GM11168 (cell line): ENCODE results near the gene STH.
"Not testable (repeated sequence)": the region's sequence is repeated elsewhere in the genome, so short reads cannot be mapped to it uniquely, and the experiment has no call there.

ENCODE experiments used
- in situ Hi-C: fragments of 300-500 bp; cut with MboI; formaldehyde crosslinking; loops from one replicate; pipeline ENCODE4 v1.12.0; 2022; ENCODE audit warnings: low sequenced_read_pairs; ENCODE audit not compliant: unreplicated experiment

The STH gene

DNA sequence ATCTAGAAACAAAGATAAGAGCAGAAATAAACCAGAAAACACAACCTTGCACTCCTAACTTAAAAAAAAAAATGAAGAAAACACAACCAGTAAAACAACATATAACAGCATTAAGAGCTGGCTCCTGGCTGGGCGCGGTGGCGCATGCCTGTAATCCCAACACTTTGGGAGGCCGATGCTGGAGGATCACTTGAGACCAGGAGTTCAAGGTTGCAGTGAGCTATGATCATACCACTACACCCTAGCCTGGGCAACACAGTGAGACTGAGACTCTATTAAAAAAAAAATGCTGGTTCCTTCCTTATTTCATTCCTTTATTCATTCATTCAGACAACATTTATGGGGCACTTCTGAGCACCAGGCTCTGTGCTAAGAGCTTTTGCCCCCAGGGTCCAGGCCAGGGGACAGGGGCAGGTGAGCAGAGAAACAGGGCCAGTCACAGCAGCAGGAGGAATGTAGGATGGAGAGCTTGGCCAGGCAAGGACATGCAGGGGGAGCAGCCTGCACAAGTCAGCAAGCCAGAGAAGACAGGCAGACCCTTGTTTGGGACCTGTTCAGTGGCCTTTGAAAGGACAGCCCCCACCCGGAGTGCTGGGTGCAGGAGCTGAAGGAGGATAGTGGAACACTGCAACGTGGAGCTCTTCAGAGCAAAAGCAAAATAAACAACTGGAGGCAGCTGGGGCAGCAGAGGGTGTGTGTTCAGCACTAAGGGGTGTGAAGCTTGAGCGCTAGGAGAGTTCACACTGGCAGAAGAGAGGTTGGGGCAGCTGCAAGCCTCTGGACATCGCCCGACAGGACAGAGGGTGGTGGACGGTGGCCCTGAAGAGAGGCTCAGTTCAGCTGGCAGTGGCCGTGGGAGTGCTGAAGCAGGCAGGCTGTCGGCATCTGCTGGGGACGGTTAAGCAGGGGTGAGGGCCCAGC, 2.6 kb downstream of the STH start:
- in situ Hi-C loops, result loop anchor here (10.0 kb wide), 1 partner anchor 213 kb away; no protein-coding TSS in a partner anchor

DNA sequence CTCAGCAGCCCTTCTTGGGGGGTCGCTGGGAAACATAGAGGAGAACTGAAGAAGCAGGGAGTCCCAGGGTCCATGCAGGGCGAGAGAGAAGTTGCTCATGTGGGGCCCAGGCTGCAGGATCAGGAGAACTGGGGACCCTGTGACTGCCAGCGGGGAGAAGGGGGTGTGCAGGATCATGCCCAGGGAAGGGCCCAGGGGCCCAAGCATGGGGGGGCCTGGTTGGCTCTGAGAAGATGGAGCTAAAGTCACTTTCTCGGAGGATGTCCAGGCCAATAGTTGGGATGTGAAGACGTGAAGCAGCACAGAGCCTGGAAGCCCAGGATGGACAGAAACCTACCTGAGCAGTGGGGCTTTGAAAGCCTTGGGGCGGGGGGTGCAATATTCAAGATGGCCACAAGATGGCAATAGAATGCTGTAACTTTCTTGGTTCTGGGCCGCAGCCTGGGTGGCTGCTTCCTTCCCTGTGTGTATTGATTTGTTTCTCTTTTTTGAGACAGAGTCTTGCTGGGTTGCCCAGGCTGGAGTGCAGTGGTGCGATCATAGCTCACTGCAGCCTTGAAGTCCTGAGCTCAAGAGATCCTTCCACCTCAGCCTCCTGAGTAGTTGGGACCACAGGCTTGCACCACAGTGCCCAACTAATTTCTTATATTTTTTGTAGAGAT, 3.4 kb downstream of the STH start:
- in situ Hi-C loops, result loop anchor here (10.0 kb wide), 1 partner anchor 212 kb away; no protein-coding TSS in a partner anchor

DNA sequence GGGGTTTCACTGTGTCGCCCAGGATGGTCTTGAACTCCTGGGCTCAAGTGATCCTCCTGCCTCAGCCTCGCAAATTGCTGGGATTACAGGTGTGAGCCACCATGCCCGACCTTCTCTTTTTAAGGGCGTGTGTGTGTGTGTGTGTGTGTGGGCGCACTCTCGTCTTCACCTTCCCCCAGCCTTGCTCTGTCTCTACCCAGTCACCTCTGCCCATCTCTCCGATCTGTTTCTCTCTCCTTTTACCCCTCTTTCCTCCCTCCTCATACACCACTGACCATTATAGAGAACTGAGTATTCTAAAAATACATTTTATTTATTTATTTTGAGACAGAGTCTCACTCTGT, 3.9 kb downstream of the STH start:
- in situ Hi-C loops, result loop anchor here (10.0 kb wide), 1 partner anchor 212 kb away; no protein-coding TSS in a partner anchor

DNA sequence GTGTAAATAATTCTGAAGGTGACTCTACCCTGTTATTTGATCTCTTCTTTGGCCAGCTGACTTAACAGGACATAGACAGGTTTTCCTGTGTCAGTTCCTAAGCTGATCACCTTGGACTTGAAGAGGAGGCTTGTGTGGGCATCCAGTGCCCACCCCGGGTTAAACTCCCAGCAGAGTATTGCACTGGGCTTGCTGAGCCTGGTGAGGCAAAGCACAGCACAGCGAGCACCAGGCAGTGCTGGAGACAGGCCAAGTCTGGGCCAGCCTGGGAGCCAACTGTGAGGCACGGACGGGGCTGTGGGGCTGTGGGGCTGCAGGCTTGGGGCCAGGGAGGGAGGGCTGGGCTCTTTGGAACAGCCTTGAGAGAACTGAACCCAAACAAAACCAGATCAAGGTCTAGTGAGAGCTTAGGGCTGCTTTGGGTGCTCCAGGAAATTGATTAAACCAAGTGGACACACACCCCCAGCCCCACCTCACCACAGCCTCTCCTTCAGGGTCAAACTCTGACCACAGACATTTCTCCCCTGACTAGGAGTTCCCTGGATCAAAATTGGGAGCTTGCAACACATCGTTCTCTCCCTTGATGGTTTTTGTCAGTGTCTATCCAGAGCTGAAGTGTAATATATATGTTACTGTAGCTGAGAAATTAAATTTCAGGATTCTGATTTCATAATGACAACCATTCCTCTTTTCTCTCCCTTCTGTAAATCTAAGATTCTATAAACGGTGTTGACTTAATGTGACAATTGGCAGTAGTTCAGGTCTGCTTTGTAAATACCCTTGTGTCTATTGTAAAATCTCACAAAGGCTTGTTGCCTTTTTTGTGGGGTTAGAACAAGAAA, 5.1 kb downstream of the STH start:
- in situ Hi-C loops, result loop anchor here (10.0 kb wide), 1 partner anchor 211 kb away; no protein-coding TSS in a partner anchor

DNA sequence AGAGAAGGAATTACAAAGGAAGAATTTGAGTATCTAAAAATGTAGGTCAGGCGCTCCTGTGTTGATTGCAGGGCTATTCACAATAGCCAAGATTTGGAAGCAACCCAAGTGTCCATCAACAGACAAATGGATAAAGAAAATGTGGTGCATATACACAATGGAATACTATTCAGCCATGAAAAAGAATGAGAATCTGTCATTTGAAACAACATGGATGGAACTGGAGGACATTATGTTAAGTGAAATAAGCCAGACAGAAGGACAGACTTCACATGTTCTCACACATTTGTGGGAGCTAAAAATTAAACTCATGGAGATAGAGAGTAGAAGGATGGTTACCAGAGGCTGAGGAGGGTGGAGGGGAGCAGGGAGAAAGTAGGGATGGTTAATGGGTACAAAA, 7.0 kb downstream of the STH start:
- in situ Hi-C loops, result loop anchor here (10.0 kb wide), 1 partner anchor 209 kb away; no protein-coding TSS in a partner anchor

DNA sequence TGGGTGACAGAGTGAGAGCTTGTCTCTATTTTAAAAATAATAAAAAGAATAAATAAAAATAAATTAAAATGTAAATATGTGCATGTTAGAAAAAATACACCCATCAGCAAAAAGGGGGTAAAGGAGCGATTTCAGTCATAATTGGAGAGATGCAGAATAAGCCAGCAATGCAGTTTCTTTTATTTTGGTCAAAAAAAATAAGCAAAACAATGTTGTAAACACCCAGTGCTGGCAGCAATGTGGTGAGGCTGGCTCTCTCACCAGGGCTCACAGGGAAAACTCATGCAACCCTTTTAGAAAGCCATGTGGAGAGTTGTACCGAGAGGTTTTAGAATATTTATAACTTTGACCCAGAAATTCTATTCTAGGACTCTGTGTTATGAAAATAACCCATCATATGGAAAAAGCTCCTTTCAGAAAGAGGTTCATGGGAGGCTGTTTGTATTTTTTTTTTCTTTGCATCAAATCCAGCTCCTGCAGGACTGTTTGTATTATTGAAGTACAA, 8.5 kb downstream of the STH start:
- in situ Hi-C loops, result loop anchor here (10.0 kb wide), 1 partner anchor 207 kb away; no protein-coding TSS in a partner anchor

DNA sequence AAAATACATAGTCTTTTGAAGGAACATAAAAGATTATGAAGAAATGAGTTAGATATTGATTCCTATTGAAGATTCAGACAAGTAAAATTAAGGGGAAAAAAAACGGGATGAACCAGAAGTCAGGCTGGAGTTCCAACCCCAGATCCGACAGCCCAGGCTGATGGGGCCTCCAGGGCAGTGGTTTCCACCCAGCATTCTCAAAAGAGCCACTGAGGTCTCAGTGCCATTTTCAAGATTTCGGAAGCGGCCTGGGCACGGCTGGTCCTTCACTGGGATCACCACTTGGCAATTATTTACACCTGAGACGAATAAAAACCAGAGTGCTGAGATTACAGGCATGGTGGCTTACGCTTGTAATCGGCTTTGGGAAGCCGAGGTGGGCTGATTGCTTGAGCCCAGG, 9.5 kb downstream of the STH start:
- in situ Hi-C loops, result loop anchor here (10.0 kb wide), 1 partner anchor 206 kb away; no protein-coding TSS in a partner anchor

DNA sequence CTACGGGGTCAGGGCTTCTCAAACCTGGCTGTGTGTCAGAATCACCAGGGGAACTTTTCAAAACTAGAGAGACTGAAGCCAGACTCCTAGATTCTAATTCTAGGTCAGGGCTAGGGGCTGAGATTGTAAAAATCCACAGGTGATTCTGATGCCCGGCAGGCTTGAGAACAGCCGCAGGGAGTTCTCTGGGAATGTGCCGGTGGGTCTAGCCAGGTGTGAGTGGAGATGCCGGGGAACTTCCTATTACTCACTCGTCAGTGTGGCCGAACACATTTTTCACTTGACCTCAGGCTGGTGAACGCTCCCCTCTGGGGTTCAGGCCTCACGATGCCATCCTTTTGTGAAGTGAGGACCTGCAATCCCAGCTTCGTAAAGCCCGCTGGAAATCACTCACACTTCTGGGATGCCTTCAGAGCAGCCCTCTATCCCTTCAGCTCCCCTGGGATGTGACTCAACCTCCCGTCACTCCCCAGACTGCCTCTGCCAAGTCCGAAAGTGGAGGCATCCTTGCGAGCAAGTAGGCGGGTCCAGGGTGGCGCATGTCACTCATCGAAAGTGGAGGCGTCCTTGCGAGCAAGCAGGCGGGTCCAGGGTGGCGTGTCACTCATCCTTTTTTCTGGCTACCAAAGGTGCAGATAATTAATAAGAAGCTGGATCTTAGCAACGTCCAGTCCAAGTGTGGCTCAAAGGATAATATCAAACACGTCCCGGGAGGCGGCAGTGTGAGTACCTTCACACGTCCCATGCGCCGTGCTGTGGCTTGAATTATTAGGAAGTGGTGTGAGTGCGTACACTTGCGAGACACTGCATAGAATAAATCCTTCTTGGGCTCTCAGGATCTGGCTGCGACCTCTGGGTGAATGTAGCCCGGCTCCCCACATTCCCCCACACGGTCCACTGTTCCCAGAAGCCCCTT, 10.9 kb downstream of the STH start:
- in situ Hi-C loops, result loop anchor here (10.0 kb wide), 1 partner anchor 205 kb away; no protein-coding TSS in a partner anchor

DNA sequence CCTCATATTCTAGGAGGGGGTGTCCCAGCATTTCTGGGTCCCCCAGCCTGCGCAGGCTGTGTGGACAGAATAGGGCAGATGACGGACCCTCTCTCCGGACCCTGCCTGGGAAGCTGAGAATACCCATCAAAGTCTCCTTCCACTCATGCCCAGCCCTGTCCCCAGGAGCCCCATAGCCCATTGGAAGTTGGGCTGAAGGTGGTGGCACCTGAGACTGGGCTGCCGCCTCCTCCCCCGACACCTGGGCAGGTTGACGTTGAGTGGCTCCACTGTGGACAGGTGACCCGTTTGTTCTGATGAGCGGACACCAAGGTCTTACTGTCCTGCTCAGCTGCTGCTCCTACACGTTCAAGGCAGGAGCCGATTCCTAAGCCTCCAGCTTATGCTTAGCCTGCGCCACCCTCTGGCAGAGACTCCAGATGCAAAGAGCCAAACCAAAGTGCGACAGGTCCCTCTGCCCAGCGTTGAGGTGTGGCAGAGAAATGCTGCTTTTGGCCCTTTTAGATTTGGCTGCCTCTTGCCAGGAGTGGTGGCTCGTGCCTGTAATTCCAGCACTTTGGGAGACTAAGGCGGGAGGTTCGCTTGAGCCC, 11.6 kb downstream of the STH start:
- in situ Hi-C loops, result no loop called here

DNA sequence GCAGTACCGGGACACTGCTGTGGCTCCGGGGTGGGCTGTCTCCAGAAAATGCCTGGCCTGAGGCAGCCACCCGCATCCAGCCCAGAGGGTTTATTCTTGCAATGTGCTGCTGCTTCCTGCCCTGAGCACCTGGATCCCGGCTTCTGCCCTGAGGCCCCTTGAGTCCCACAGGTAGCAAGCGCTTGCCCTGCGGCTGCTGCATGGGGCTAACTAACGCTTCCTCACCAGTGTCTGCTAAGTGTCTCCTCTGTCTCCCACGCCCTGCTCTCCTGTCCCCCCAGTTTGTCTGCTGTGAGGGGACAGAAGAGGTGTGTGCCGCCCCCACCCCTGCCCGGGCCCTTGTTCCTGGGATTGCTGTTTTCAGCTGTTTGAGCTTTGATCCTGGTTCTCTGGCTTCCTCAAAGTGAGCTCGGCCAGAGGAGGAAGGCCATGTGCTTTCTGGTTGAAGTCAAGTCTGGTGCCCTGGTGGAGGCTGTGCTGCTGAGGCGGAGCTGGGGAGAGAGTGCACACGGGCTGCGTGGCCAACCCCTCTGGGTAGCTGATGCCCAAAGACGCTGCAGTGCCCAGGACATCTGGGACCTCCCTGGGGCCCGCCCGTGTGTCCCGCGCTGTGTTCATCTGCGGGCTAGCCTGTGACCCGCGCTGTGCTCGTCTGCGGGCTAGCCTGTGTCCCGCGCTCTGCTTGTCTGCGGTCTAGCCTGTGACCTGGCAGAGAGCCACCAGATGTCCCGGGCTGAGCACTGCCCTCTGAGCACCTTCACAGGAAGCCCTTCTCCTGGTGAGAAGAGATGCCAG, 12.9 kb downstream of the STH start:
- in situ Hi-C loops, result no loop called here

DNA sequence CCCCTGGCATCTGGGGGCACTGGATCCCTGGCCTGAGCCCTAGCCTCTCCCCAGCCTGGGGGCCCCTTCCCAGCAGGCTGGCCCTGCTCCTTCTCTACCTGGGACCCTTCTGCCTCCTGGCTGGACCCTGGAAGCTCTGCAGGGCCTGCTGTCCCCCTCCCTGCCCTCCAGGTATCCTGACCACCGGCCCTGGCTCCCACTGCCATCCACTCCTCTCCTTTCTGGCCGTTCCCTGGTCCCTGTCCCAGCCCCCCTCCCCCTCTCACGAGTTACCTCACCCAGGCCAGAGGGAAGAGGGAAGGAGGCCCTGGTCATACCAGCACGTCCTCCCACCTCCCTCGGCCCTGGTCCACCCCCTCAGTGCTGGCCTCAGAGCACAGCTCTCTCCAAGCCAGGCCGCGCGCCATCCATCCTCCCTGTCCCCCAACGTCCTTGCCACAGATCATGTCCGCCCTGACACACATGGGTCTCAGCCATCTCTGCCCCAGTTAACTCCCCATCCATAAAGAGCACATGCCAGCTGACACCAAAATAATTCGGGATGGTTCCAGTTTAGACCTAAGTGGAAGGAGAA, 13.5 kb downstream of the STH start:
- in situ Hi-C loops, result no loop called here

DNA sequence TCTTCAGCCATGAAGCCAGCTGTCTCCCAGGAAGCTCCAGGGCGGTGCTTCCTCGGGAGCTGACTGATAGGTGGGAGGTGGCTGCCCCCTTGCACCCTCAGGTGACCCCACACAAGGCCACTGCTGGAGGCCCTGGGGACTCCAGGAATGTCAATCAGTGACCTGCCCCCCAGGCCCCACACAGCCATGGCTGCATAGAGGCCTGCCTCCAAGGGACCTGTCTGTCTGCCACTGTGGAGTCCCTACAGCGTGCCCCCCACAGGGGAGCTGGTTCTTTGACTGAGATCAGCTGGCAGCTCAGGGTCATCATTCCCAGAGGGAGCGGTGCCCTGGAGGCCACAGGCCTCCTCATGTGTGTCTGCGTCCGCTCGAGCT, 14.1 kb downstream of the STH start:
- in situ Hi-C loops, result no loop called here

DNA sequence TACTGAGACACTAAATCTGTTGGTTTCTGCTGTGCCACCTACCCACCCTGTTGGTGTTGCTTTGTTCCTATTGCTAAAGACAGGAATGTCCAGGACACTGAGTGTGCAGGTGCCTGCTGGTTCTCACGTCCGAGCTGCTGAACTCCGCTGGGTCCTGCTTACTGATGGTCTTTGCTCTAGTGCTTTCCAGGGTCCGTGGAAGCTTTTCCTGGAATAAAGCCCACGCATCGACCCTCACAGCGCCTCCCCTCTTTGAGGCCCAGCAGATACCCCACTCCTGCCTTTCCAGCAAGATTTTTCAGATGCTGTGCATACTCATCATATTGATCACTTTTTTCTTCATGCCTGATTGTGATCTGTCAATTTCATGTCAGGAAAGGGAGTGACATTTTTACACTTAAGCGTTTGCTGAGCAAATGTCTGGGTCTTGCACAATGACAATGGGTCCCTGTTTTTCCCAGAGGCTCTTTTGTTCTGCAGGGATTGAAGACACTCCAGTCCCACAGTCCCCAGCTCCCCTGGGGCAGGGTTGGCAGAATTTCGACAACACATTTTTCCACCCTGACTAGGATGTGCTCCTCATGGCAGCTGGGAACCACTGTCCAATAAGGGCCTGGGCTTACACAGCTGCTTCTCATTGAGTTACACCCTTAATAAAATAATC, 14.6 kb downstream of the STH start:
- in situ Hi-C loops, result no loop called here

DNA sequence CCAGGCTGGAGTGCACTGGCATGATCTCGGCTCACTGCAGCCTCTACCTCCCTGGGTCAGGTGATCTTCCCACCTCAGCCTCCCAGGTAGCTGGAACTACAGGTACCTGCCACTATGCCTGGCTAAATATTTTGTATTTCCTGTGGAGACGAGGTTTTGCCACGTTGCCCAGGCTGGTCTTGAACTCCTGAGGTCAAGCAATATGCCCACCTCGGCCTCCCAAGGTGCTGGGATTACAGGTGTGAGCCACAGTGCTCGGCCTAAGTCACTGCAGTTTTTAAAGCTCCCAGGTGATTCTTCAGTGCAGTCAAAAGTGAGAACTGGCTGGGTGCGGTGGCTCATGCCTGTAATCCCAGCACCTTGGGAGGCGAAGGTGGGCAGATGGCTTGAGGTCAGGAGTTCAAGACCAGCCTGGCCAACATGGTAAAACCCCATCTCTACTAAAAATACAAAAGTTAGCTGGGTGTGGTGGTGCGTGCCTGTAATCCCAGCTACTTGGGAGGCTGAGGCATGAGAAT, 20.4 kb downstream of the STH start:
- in situ Hi-C loops, result not testable (repeated sequence)

DNA sequence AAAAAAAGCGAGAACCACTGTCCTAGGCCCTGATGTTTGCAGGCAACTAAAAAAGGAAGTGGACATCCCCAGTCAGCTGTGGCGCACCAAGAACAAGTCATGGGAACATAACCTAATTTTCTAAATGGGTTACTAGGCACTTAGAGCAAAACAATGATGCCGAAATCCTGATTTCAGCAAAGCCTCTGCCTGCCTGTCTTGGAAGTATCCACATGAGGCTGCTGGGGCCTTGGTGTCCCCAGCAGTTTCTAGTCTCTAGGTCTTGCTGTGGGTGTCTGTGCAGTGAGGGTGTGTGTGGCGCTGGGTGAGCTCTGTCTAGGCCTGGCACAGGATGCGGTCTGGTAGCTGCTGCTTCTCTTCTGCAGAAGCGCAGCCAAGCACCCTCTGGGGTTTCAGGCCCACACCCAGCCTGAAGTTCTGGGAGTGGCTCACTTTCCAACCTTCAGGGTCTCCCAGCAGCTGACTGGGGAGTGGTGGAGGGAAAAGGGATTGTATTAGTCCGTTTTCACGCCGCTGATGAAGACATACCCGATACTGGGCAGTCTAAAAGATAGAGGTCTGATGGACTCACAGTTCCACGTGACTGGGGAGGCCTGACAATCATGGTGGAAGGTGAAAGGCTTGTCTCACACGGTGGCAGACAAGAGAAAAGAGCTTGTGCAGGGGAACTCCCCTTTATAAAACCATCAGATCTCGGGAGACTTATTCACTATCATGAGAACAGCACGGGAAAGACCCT, 21.1 kb downstream of the STH start:
- in situ Hi-C loops, result no loop called here

DNA sequence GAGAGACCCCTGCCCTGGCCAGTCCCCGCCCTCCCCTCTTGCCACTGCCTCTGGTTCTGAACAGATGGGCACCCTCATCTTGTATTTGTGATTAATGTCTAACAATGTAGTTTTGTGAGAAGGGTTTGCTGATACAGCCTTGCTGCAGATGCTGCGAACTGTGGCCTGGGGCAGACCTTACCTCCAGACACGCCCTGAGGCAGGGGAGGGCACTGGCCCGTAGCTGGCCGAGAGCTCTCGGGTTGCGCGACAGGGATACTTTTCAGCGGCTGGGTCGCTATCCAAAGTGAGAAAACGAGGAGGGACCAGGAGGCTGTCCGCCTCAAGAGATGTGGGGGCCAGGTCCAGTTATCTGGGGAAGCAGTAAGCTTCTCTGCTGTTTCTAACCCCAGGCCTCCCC, 21.9 kb downstream of the STH start:
- in situ Hi-C loops, result no loop called here
